Neural cell (in vitro differentiated cells): ENCODE results near the gene LRMDA.

Experiments used
- MXI1 ChIP-seq: fragments of 450-650 bp; conservative IDR thresholded peaks from 2 replicates; pipeline ENCODE4 v1.6.1; 2014; ENCODE audit warnings: antibody characterized with exemption, mild to moderate bottlenecking; ENCODE audit not compliant: poor library complexity, severe bottlenecking
- RAD21 ChIP-seq: fragments of 450-650 bp; conservative IDR thresholded peaks from 2 replicates; pipeline ENCODE4 v1.6.1; 2014; ENCODE audit warnings: antibody characterized with exemption, mild to moderate bottlenecking, moderate library complexity

- TF ChIP-seq MXI1 (no peak), RAD21 (no peak)
Observed at GRCh38 chr10:75547391-75548298, 116.2 kb downstream of the LRMDA start.
